HG02973 (cell line): ENCODE data around the gene GEMIN8.
A peak's percentile ranks its signal among the peaks of the same experiment; 100 is the strongest.

Source experiments
- ATAC-seq: cut with Tn5 transposase; IDR thresholded peaks from one replicate; pipeline ENCODE4 v1.9.1; 2021; ENCODE audit warnings: moderate library complexity; ENCODE audit not compliant: unreplicated experiment

GEMIN8 gene, protein sequence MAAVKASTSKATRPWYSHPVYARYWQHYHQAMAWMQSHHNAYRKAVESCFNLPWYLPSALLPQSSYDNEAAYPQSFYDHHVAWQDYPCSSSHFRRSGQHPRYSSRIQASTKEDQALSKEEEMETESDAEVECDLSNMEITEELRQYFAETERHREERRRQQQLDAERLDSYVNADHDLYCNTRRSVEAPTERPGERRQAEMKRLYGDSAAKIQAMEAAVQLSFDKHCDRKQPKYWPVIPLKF

GRCh38 chrX:14029425-14030173 is at the start of gene GEMIN8:
Gene GEMIN8 (minus strand): TSS chrX:14029892. CDS start chrX:14021478, 8,414 bp downstream.
- ATAC-seq: peak; percentile 81

- ATAC-seq: no peak
Observed at GRCh38 chrX:14076639-14077038, 46.9 kb upstream of the GEMIN8 start.

- ATAC-seq: no peak
Observed at GRCh38 chrX:14073556-14073955, 43.9 kb upstream of the GEMIN8 start.

- no peak for ATAC-seq
Observed at GRCh38 chrX:14073071-14073470, 43.4 kb upstream of the GEMIN8 start.

DNA sequence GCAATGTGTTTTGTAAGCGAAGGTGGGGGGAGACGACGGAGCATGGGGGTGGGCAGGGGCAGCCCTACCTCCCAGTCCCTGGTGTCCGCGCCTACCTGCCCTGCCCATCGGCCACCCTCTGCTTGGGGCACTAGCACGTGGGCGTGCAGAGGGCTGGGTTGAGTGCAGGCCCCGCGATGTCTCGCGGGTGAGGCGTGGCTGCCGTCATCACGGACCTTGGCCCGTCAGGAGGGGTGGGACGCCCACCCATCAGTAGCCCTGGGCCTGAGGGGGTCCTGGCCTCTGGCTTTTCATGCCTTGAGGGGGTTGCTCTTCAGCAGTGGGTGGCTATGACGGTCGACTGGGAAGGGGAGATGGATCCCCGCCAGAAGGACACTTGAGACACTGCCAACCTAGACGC is 36.1 kb upstream of the GEMIN8 start:
- ATAC-seq: no peak

- ATAC-seq: no peak
Observed at GRCh38 chrX:14064626-14065432, 35.1 kb upstream of the GEMIN8 start.

- no peak for ATAC-seq
Observed at GRCh38 chrX:14062524-14062923, 32.8 kb upstream of the GEMIN8 start.

DNA sequence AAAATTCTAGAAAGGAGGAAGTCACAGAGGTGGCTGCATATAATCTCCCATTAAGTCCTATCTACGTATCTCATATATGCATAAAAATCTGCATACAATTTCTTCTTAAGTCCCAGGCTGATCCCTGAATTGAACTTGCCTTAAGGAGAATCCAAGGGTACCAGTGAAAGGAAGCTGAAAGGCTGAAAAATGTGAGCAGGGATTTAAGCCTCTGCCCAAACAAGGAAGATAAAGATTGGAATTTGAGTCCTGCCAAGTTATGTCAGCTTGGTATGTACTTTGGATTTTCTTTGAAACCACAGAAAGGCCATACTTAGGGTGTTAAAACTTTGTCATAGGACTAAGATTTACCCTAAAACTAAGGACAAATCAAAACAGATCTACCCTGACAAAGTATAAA is 26.5 kb upstream of the GEMIN8 start:
- no peak for ATAC-seq

DNA sequence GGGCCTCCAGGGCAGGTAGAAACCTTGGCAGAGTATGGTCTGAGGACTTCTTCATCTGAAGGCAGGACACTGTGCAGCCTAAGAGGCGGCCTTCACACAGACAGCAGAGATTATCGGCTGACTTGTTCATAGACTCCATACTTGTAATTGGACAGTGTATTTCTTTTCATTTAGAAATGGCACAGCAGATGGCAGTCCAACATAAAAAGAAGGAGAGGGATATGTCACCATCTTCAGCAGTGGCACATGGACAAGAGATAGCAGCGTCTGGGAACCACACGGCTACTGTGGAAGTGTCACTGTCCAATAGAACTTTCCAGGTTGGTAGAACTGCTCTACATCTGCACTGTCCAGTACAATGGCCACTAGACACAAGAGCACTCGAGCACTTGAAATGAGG is 21.7 kb upstream of the GEMIN8 start:
- no peak for ATAC-seq

DNA sequence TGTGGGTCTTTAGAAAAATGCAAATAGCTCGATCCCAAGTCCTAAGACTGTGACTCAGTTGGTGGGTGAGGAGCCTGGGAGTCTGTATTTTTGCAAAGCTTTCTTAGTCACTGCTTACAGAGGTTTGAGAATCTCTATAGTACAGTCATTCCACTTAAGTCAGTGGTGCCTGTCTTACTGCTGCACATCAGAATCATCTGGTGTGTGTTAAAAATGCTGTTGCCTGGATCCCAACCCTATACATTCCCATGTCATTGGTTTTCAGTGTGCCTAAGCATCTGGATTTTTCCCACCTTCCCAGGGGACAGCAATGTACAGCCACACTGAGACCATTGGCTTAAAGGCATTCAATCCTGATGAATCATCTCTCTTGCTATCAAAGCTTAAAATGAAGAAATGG is 21.0 kb upstream of the GEMIN8 start:
- no peak for ATAC-seq

GRCh38 chrX:14043209-14043608 is 13.5 kb upstream of the GEMIN8 start:
- no peak for ATAC-seq

- ATAC-seq: no peak
Observed at GRCh38 chrX:14039344-14039743, 9.7 kb upstream of the GEMIN8 start.

- no peak for ATAC-seq
Observed at GRCh38 chrX:14038375-14039085, 8.8 kb upstream of the GEMIN8 start.

- no peak for ATAC-seq
Observed at GRCh38 chrX:14032406-14032805, 2.7 kb upstream of the GEMIN8 start.

- no peak for ATAC-seq
Observed at GRCh38 chrX:14030174-14030530, 460 bp upstream of the GEMIN8 start.

DNA sequence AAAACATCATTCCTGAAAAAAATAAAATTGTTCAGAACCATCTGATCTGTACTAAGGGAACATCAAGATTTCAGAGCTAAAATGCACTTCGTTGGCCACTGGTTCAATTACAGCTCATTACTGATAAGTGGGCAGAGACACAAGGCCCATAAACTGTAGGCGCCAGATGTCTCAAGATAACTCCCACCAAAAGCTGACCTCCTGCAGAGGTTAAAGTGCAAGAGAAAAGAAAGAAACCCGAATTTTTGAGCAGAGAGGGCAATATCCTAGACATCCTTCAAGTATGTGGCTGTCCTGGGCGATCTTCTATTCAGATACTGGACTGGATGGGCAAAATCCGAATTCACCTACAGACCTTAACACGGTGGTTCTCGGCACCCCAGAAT is 660 bp downstream of the GEMIN8 start:
- ATAC-seq: no peak

DNA sequence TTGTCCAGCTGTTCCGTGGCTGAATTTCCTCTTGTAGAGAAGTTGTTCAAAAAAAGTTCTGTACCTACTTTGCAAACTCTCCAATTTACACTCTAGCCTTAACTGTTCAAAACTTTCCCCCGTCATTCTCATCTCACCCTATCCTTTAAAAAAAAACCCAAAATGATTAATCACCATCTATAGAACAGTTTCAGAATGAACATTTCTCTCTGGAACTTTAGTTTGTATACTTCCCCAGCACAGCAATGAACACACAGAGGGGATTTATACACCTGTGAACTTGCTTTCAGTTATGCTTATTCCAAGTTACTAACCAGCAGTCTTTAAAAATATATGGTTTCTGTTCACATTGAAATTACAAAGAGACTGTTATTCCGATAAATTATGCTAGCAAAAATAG is 1.2 kb downstream of the GEMIN8 start:
- no peak for ATAC-seq

GRCh38 chrX:14027511-14028019 is 2.1 kb downstream of the GEMIN8 start:
- no peak for ATAC-seq

GRCh38 chrX:14027036-14027435 is 2.7 kb downstream of the GEMIN8 start:
- no peak for ATAC-seq

- ATAC-seq: no peak
Observed at GRCh38 chrX:14026121-14026520, 3.6 kb downstream of the GEMIN8 start.

DNA sequence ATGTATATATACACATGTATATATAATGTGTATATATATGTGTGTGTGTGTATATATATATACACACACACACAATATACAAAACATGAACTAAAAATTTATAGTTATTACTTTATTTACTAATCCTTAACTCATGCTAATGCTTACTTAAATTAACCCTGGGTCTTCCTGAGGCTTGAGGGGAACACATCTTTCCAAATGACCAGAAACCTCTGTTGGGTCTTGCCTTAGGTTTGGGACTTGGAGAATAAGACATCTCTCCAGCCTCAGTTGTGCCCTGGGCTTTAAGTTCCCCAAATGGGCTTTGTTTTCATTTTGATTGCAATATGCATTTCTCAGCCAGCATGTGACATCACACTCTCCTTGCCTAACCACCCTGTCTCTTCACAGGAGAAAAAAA is 7.7 kb downstream of the GEMIN8 start:
- no peak for ATAC-seq
